H9 (cell line): ENCODE results near the gene PRDM11. TPM values are rescaled to one million over a fixed set of nuclear protein-coding genes. Genes with fewer than 3 reads are reported as not detected.

Experiments used
- DNase-seq: peaks from one replicate; pipeline ENCODE4 v3.0.0-alpha.2; 2017
- H2AFZ ChIP-seq: one replicate; pipeline ENCODE4 v1.6.1; 2013; ENCODE audit warnings: mild to moderate bottlenecking, low read length, control low read depth, moderate library complexity
- H2AK5ac ChIP-seq: 2 replicates; pipeline ENCODE4 v1.6.1; 2013; ENCODE audit warnings: low read length, control low read depth, mixed read lengths; ENCODE audit not compliant: insufficient read length
- H2BK120ac ChIP-seq: one replicate; pipeline ENCODE4 v1.6.1; 2013; ENCODE audit warnings: low read depth, mild to moderate bottlenecking, low read length, control low read depth, inconsistent platforms; ENCODE audit not compliant: poor library complexity, severe bottlenecking
- H2BK12ac ChIP-seq: 2 replicates; pipeline ENCODE4 v1.6.1; 2013; ENCODE audit warnings: low read length, control low read depth, mixed read lengths, low read depth; ENCODE audit not compliant: insufficient read length
- H2BK15ac ChIP-seq: 2 replicates; pipeline ENCODE4 v1.6.1; 2013; ENCODE audit warnings: low read depth, low read length, control low read depth
- H2BK20ac ChIP-seq: one replicate; pipeline ENCODE4 v1.6.1; 2013; ENCODE audit warnings: low read depth, mild to moderate bottlenecking, low read length, control low read depth, inconsistent platforms; ENCODE audit not compliant: poor library complexity, severe bottlenecking
- H2BK5ac ChIP-seq: 2 replicates; pipeline ENCODE4 v1.6.1; 2013; ENCODE audit warnings: low read length, control low read depth, mixed read lengths; ENCODE audit not compliant: insufficient read length
- H3K14ac ChIP-seq: 2 replicates; pipeline ENCODE4 v1.6.1; 2013; ENCODE audit warnings: low read length, control low read depth; ENCODE audit not compliant: insufficient read depth
- H3K18ac ChIP-seq: 2 replicates; pipeline ENCODE4 v1.6.1; 2013; ENCODE audit warnings: low read depth, mild to moderate bottlenecking, mixed read lengths, low read length, control low read depth; ENCODE audit not compliant: insufficient read length
- H3K23ac ChIP-seq: 2 replicates; pipeline ENCODE4 v1.6.1; 2013; ENCODE audit warnings: low read length, control low read depth, mixed read lengths, low read depth; ENCODE audit not compliant: insufficient read length
- H3K23me2 ChIP-seq: 2 replicates; pipeline ENCODE4 v1.6.1; 2013; ENCODE audit warnings: low read depth, mild to moderate bottlenecking, mixed read lengths, low read length, control low read depth; ENCODE audit not compliant: insufficient read length, poor library complexity, severe bottlenecking
- H3K27ac ChIP-seq: 2 replicates; pipeline ENCODE4 v1.5.1; 2013; ENCODE audit warnings: low read length, control low read depth, mixed read lengths, low read depth; ENCODE audit not compliant: insufficient read length
- H3K27me3 ChIP-seq: 2 replicates; pipeline ENCODE4 v1.6.1; 2013; ENCODE audit warnings: low read length, control low read depth, inconsistent platforms; ENCODE audit not compliant: insufficient read depth
- H3K4ac ChIP-seq: 2 replicates; pipeline ENCODE4 v1.6.1; 2013; ENCODE audit warnings: low read depth, mild to moderate bottlenecking, control low read depth, inconsistent platforms, low read length, moderate library complexity
- H3K4me1 ChIP-seq: 2 replicates; pipeline ENCODE4 v1.6.1; 2013; ENCODE audit warnings: low read length, control low read depth, inconsistent platforms; ENCODE audit not compliant: insufficient read depth
- H3K4me2 ChIP-seq: 2 replicates; pipeline ENCODE4 v1.6.1; 2013; ENCODE audit warnings: low read length, control low read depth, mixed read lengths; ENCODE audit not compliant: insufficient read length, insufficient read depth
- H3K56ac ChIP-seq: 2 replicates; pipeline ENCODE4 v1.6.1; 2013; ENCODE audit warnings: low read depth, mild to moderate bottlenecking, mixed read lengths, low read length, control low read depth; ENCODE audit not compliant: insufficient read length
- H3K79me1 ChIP-seq: 2 replicates; pipeline ENCODE4 v1.6.1; 2013; ENCODE audit warnings: low read depth, mild to moderate bottlenecking, moderate library complexity, low read length, control low read depth, inconsistent platforms; ENCODE audit not compliant: insufficient read depth, poor library complexity, severe bottlenecking
- H3K79me2 ChIP-seq: 2 replicates; pipeline ENCODE4 v1.6.1; 2013; ENCODE audit warnings: low read length, control low read depth, inconsistent platforms; ENCODE audit not compliant: insufficient read depth
- H3K9ac ChIP-seq: 2 replicates; pipeline ENCODE4 v1.6.1; 2013; ENCODE audit warnings: low read length, control low read depth, mixed read lengths; ENCODE audit not compliant: insufficient read length; ENCODE audit errors: extremely low read depth
- H3K9me3 ChIP-seq: one replicate; pipeline ENCODE4 v1.6.1; 2013; ENCODE audit warnings: low read depth, low read length, inconsistent platforms; ENCODE audit not compliant: control insufficient read depth
- H3T11ph ChIP-seq: one replicate; pipeline ENCODE4 v1.6.1; 2013; ENCODE audit warnings: mild to moderate bottlenecking, low read length, control low read depth, inconsistent platforms
- H4K20me1 ChIP-seq: one replicate; pipeline ENCODE4 v1.6.1; 2013; ENCODE audit not compliant: control insufficient read depth, insufficient read length, insufficient read depth
- H4K5ac ChIP-seq: 2 replicates; pipeline ENCODE4 v1.6.1; 2013; ENCODE audit warnings: low read depth, mild to moderate bottlenecking, mixed read lengths, low read length, control low read depth; ENCODE audit not compliant: insufficient read length
- H4K8ac ChIP-seq: replicated peaks from 2 replicates; pipeline ENCODE4 v1.6.1; 2013; ENCODE audit warnings: low read length, control low read depth, mixed read lengths, low read depth; ENCODE audit not compliant: insufficient read length
- H4K91ac ChIP-seq: 2 replicates; pipeline ENCODE4 v1.6.1; 2013; ENCODE audit warnings: low read depth, mild to moderate bottlenecking, moderate library complexity, mixed read lengths, low read length, control low read depth; ENCODE audit not compliant: insufficient read length
- H3K27ac Mint-ChIP-seq, 3 experiments: 2 replicates in 2 of 3; 3 replicates in 1 of 3; pipeline ENCODE4 v1.8.0; 2020 to 2021; ENCODE audit warnings: mixed read lengths in 3 of 3, mild to moderate bottlenecking in 1 of 3, moderate library complexity in 1 of 3
- H3K27me3 Mint-ChIP-seq: 2 replicates; pipeline ENCODE4 v1.8.0; 2021; ENCODE audit warnings: low read depth, mild to moderate bottlenecking, moderate library complexity, mixed read lengths
- H3K36me3 Mint-ChIP-seq, 3 experiments: 2 replicates in 2 of 3; 3 replicates in 1 of 3; pipeline ENCODE4 v1.8.0; 2020 to 2021; ENCODE audit warnings: low read depth in 3 of 3, mixed read lengths in 3 of 3; ENCODE audit not compliant: insufficient read depth in 1 of 3
- H3K4me1 Mint-ChIP-seq, 2 experiments: 2 replicates each; pipeline ENCODE4 v1.8.0; 2020; ENCODE audit warnings: mixed read lengths in 2 of 2
- H3K4me3 Mint-ChIP-seq, 2 experiments: 2 replicates in 1 of 2; 3 replicates in 1 of 2; pipeline ENCODE4 v1.8.0; 2020 to 2021; ENCODE audit warnings: mild to moderate bottlenecking in 2 of 2, mixed read lengths in 2 of 2, moderate library complexity in 1 of 2
- H3K9me3 Mint-ChIP-seq, 2 experiments: 2 replicates in 1 of 2; 3 replicates in 1 of 2; pipeline ENCODE4 v1.8.0; 2020; ENCODE audit warnings: mild to moderate bottlenecking in 2 of 2, mixed read lengths in 2 of 2, moderate library complexity in 1 of 2
- CTCF ChIP-seq: fragments of 200-600 bp; sonication (generic); conservative IDR thresholded peaks from 3 replicates; pipeline ENCODE4 v1.8.0; 2021; ENCODE audit warnings: antibody characterized with exemption, mild to moderate bottlenecking
- WGBS: extraction: QIAGEN DNeasy Blood & Tissue Kit; methylation state at CpG from one replicate; pipeline ENCODE4 v1.1.7; 2013; ENCODE audit warnings: missing lambda C conversion rate, low lambda C conversion rate, mixed read lengths; ENCODE audit not compliant: insufficient read length; ENCODE audit errors: extremely low coverage; 5-methylcytosine and 5-hydroxymethylcytosine counted together
- total RNA-seq: library from RNA; stranded (reverse); gene quantifications from 2 replicates; pipeline ENCODE4 v1.2.1, GENCODE V29; 2021

The PRDM11 gene
- total RNA-seq, 1 experiment from 2014 or later = 11.5 TPM

- H2AFZ ChIP-seq = no peak overlapping the region
- peak overlapping the region in 2 of 3 experiments; percentile 18 to 54; a peak in 2 of 7 replicates for H3K27ac Mint-ChIP-seq
- no CpG with 5 or more reads among the region's 14 CpGs for WGBS
- no peaks in the 10 kb centered on the region for H3K9me3 Mint-ChIP-seq
- no peaks in the 10 kb centered on the region for H3K23me2 ChIP-seq
- H3K4ac ChIP-seq = no peak overlapping the region
- peak overlapping the region in 1 of 2 experiments; percentile 52; a peak in 3 of 5 replicates for H3K4me3 Mint-ChIP-seq
- H3K56ac ChIP-seq = no peak overlapping the region
- H3K23ac ChIP-seq = no peak overlapping the region
- no peak for DNase-seq
- peaks cover 0 to 7% (median 2%) of the 10 kb centered on the region in 3 experiments; a peak in 3 of 7 replicates for H3K36me3 Mint-ChIP-seq
- no peak overlapping the region for H2BK120ac ChIP-seq
- H2AK5ac ChIP-seq = no peak overlapping the region
- no peaks in the 10 kb centered on the region for H3K27me3 ChIP-seq
- no peak overlapping the region for H3K4me2 ChIP-seq
- H3T11ph ChIP-seq = no peak overlapping the region
- peaks cover 24% of the 10 kb centered on the region for H3K27me3 Mint-ChIP-seq
- H4K91ac ChIP-seq = no peak overlapping the region
- no peak overlapping the region for H3K14ac ChIP-seq
- no peak overlapping the region for H3K9ac ChIP-seq
- H3K9me3 ChIP-seq = no peaks in the 10 kb centered on the region
- no peak overlapping the region for H4K5ac ChIP-seq
- no peaks in the 10 kb centered on the region for H4K20me1 ChIP-seq
- H2BK12ac ChIP-seq = no peak overlapping the region
- H3K4me1 ChIP-seq = no peaks in the 10 kb centered on the region; the same call in 1 of the 2 replicates
- no peak overlapping the region for H3K18ac ChIP-seq
- no peak overlapping the region for H3K27ac ChIP-seq
- H2BK15ac ChIP-seq = no peak overlapping the region
- no peaks in the 10 kb centered on the region for H3K79me2 ChIP-seq
- no peak for TF ChIP-seq CTCF
- peaks cover 9 to 11% of the 10 kb centered on the region in 2 experiments for H3K4me1 Mint-ChIP-seq
- no peaks in the 10 kb centered on the region for H3K79me1 ChIP-seq
- no peak overlapping the region for H2BK5ac ChIP-seq
- no peak overlapping the region for H2BK20ac ChIP-seq
- H4K8ac ChIP-seq = no peak overlapping the region
Measured at GRCh38 chr11:45181889-45182550, 35.6 kb downstream of the PRDM11 start.
